WTC11 (cell line): ENCODE measurements around the gene GABBR2.

Experiments
- NR3C1 ChIP-seq: sonication (generic); formaldehyde crosslinking; conservative IDR thresholded peaks from 2 replicates; pipeline ENCODE4 v1.8.1; 2023; ENCODE audit warnings: low read depth, mild to moderate bottlenecking, missing genetic modification reagents
- TF ChIP-seq, protein P1 (sequence below): sonication (generic); formaldehyde crosslinking; IDR thresholded peaks from 2 replicates; pipeline ENCODE4 v1.8.0; 2022; ENCODE audit warnings: mild to moderate bottlenecking, missing genetic modification reagents
- TF ChIP-seq, protein P2 (sequence below): fragments of 200-600 bp; IDR thresholded peaks from 2 replicates; pipeline ENCODE4 v1.8.0; 2022; ENCODE audit warnings: antibody characterized with exemption

DNA sequence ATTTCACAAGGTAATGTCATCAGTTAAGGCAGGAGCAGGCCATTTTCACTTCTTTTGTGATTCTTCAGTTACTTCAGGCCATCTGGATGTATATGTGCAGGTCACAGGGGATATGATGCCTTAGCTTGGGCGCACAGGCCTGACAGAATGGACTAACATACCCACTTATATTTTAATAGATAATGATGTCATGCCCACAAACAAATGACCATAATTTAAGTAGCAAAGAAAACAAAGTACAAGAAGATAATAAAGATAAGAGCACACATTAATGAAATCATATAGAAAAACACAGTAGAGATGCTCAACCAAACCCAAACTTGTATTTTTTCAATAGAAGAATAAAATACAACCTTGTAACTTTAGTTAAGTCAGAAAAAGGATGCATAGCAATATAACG, 433.6 kb downstream of the GABBR2 start:
- no peak for TF ChIP-seq NR3C1
- TF ChIP-seq, protein P1, sequence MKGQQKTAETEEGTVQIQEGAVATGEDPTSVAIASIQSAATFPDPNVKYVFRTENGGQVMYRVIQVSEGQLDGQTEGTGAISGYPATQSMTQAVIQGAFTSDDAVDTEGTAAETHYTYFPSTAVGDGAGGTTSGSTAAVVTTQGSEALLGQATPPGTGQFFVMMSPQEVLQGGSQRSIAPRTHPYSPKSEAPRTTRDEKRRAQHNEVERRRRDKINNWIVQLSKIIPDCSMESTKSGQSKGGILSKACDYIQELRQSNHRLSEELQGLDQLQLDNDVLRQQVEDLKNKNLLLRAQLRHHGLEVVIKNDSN (CRISPR knock-in tag), result no peak
- TF ChIP-seq, protein P2, sequence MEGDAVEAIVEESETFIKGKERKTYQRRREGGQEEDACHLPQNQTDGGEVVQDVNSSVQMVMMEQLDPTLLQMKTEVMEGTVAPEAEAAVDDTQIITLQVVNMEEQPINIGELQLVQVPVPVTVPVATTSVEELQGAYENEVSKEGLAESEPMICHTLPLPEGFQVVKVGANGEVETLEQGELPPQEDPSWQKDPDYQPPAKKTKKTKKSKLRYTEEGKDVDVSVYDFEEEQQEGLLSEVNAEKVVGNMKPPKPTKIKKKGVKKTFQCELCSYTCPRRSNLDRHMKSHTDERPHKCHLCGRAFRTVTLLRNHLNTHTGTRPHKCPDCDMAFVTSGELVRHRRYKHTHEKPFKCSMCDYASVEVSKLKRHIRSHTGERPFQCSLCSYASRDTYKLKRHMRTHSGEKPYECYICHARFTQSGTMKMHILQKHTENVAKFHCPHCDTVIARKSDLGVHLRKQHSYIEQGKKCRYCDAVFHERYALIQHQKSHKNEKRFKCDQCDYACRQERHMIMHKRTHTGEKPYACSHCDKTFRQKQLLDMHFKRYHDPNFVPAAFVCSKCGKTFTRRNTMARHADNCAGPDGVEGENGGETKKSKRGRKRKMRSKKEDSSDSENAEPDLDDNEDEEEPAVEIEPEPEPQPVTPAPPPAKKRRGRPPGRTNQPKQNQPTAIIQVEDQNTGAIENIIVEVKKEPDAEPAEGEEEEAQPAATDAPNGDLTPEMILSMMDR, result no peak
